ENCODE data around the gene PEX7.
"Not testable (repeated sequence)": the region's sequence is repeated elsewhere in the genome, so short reads cannot be mapped to it uniquely, and the experiment has no call there.

The PEX7 gene

DNA sequence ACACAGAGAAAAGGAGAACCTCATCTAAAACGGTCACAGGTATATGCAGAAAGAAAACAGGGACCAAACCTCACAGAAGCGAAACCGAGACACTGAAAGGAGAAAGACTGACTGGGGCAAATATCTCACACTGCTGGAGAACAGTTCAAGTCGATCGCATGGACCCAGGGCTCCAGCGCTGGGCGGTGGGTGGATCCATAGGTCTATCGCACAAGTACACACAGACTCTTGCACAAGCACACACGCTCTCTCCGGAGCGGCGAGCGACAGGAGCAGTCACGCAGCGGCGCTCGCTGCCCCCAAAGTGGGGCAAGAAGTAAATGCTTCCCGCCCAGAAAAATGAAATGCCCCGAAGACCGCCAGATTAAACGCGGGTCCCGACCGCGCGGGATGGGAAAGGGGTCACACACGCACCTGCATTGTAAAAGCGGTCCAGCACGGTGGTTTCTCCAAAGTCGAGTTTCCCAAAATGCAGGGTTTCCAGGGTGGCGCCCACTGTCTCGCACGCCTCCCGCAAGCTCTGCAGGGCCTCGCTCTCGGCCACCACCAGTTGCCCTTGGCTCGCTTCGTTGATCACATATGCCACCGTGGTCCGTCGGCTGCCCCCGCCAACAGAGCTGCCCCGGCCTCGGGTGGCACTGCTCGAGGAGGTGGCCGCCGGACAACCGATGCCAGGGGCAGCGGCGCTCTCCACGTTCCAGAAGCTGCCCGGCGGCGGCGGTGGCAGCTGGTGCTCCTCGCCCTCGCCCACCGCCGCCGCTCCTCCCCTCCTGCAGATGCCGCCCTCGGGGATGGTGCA lies 30.9 kb upstream of the PEX7 start:
- peak; percentile 51 for DNase-seq

GRCh38 chr6:136792095-136792409 lies 30.3 kb upstream of the PEX7 start:
- DNase-seq, result no peak

GRCh38 chr6:136792410-136793262 lies 29.8 kb upstream of the PEX7 start, which contains the start of gene MAP3K5:
TSS of gene MAP3K5 (minus strand) at chr6:136792477. CDS start at chr6:136792157, 320 bp downstream.
- DNase-seq, result peak; percentile 92

- DNase-seq, result no peak
These were observed 29.0 kb upstream of the PEX7 start for GRCh38 chr6:136793363-136793762.

- DNase-seq, result no peak
These were observed 27.0 kb upstream of the PEX7 start for GRCh38 chr6:136795386-136795785.

GRCh38 chr6:136795996-136796395 lies 26.4 kb upstream of the PEX7 start:
- no peak for DNase-seq

GRCh38 chr6:136798044-136798443 lies 24.3 kb upstream of the PEX7 start:
- DNase-seq, result no peak

GRCh38 chr6:136801581-136801980 lies 20.8 kb upstream of the PEX7 start:
- no peak for DNase-seq

DNA sequence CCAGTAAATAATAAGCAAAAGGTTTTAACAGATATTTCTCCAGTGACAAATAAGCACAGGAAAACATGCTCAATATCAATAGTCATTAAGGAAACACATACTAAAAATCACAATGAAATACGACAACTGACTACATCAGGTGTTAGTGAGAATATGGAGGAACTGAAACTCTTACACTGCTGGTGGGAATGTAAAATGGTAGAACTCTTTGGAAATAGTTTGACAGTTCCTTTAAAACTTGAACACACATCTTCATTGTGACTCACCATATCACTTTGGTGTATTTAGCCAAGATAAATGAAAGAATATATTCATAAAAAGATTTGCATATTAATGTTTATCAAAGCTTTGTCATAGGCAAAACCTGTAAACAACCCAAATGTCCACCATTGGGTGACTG lies 18.8 kb upstream of the PEX7 start:
- DNase-seq, result no peak

DNA sequence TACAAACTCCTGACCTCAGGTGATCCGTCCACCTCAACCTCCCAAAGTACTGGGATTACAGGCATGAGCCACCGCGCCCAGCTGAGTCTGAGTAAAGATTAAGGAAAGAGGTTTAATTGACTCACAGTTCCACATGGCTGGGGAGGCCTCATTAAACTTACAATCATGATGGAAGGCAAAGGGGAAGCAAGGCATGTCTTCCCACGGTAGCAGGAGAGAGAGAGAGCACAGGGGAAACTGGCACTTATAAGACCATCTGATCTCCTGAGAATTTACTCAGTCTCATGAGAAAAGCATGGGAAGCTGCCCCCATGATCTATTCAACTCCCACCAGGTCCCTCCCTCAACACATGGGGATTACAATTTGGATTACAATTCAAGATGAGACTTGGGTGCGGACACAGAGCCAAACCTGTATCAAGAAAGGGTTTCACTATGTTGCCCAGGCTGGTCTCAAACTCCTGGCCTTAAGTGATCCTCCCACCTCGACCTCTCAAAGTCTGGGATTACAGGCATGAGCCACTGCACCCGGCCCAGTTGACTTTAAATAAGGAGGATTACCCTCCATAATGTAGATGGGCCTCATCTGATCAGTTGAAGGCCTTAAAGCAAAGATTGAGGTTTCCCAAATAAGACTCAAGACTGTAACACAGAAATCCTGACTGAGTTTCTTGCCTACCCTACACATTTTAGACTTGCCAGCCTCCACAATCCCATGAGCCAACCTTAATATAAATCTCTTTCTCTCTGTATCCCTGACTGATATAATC lies 13.1 kb upstream of the PEX7 start:
- DNase-seq, result no peak

GRCh38 chr6:136811272-136811671 lies 11.1 kb upstream of the PEX7 start:
- no peak for DNase-seq

- no peak for DNase-seq
These were observed 10.2 kb upstream of the PEX7 start for GRCh38 chr6:136812174-136812573.

DNA sequence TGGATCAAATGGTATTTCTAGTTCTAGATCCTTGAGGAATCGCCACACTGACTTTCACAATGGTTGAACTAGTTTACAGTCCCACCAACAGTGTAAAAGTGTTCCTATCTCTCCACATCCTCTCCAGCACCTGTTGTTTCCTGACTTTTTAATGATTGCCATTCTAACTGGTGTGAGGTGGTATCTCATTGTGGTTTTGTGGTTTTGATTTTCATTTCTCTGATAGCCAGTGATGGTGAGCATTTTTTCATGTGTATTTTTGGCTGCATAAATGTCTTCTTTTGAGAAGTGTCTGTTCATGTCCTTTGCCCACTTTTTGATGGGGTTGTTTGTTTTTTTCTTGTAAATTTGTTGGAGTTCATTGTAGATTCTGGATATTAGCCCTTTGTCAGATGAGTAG lies 6.8 kb upstream of the PEX7 start:
- not testable (repeated sequence) for DNase-seq

GRCh38 chr6:136816656-136817055 lies 5.7 kb upstream of the PEX7 start:
- DNase-seq, result no peak

DNA sequence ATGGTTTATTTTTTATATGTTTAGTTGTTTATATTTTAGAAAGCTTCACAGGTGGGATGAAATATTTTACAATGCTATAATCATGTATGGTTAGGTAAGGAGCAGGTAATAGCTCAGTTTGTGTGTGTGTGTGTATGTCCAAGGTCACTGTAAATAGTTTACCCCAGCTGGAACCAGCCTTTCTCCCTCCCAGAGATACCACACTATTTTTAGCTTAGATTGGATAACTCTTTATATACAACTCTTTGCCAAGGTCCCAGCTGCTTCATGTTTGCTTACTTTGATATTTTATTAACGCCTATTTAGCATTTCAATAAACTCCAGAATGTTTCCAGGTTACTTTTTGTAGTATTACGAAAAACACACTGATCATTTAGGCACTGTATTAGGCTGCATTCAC lies 1.8 kb upstream of the PEX7 start:
- no peak for DNase-seq

DNA sequence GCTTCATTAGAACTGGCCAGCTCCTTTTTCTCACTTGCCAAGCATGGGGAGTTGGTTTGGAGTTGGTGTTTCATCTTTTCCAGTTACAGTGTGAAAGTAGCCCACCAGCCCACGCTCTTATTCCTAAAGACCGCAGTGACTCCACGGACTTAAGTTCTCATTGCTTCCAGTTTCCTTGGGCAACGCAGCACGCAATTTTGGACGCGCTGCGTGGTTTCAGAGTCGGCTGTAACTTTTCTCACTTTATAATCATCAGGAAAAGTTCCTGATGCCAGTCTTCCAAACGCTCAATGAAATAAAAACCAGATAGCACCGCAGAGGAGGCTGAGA lies 381 bp upstream of the PEX7 start:
- no peak for DNase-seq

GRCh38 chr6:136823128-136823660 lies 802 bp downstream of the PEX7 start:
- no peak for DNase-seq

GRCh38 chr6:136826216-136826615 lies 3.8 kb downstream of the PEX7 start:
- DNase-seq, result no peak

DNA sequence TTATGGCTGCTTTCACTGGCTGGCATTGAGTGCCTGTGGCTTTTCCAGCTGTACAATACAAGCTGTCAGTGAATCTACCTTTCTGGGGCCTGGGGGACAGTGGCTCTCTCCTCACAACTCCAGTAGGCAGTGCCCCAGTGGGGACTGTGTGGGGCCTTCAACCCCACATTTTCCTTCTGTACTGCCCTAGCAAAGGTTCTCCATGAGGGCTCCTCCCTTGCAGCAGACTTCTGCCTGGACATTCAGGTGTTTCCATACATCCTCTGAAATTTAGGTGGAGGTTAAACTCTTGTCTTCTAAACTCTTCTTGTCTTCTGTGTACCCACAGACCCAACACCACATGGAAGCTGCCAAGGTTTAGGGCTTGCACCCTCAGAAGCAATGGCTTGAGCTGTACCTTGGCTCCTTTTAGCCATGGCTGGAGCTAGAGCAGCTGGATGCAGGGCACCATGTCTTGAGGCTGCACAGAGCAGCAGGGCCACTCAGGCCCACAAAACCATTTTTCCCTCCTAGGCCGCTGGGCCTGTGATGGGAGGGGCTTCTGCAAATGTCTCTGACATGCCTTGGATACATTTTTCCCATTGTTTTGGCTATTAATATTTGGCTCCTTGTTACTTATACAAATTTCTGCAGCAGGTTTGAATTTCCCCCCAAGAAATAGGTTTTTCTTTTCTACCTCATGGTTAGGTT lies 9.6 kb downstream of the PEX7 start:
- DNase-seq, result no peak

GRCh38 chr6:136840276-136841001 lies 18.0 kb downstream of the PEX7 start:
- DNase-seq, result no peak

DNA sequence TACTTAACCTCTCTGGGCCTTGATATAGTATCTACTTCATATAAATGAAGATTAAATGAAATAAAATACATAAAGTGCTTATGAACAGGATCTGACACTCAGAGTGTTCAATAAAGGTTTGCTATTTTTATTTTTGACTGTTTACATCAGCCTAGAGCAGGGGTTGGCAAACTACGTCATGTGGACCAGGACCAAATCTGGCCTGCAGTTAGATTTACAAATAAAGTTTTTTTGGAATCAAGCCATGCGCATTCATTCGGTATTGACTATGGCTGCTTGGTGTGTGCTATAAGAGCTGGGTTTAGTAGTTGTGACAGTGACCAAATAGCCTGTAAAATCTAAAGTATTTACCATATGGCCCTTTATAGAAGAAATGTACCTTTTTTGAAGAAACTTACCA lies 20.8 kb downstream of the PEX7 start:
- DNase-seq, result no peak

DNA sequence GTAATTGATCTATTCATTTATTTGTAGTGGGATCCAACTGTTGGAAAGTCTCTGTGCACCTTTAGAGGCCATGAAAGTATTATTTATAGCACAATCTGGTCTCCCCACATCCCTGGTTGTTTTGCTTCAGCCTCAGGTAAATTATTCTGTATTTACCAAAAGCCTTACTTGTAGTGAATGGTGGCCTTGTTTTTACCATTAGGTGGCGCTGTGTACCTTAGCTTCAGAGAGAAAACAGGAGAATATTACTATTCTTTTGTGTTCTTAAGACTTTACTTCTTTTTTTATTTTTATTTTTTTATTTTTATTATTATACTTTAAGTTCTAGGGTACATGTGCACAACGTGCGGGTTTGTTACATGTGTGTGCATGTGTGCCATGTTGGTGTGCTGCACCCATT lies 23.7 kb downstream of the PEX7 start:
- peak; percentile 13 for DNase-seq
